Omental fat pad (tissue), 4 donors: ENCODE results near the gene TDRD9. TPM values are rescaled to one million over a fixed set of nuclear protein-coding genes. Genes with fewer than 3 reads are reported as not detected.
A peak's percentile ranks its signal among the peaks of the same experiment; 100 is the strongest.

ENCODE experiments used
- ATAC-seq: fragments of 150-250 bp; one replicate; pipeline ENCODE4 v1.9.1; 2016; ENCODE audit warnings: mild to moderate bottlenecking, moderate library complexity; ENCODE audit not compliant: low FRiP score
- DNase-seq: peaks from one replicate; pipeline ENCODE4 v3.0.0-alpha.2; 2019; ENCODE audit warnings: low spot score
- CTCF ChIP-seq, 3 donors: fragments of 450-650 bp; IDR thresholded peaks; one replicate each; pipeline ENCODE4 v1.5.1; 2016 to 2017; ENCODE audit warnings: antibody characterized with exemption in 3 of 3, mild to moderate bottlenecking in 3 of 3, moderate library complexity in 2 of 3
- total RNA-seq, 4 donors: library from RNA; depleted of rRNA; stranded (reverse); fragments of >200 nt; gene quantifications; one replicate each; pipeline ENCODE4 v1.1.0, GENCODE V29; 2016

Gene TDRD9
- 1 to 10 TPM in 2 of 4 donors, under 1 TPM in 2; 0.28 to 8.0 (median 1.1) TPM for total RNA-seq

- ATAC-seq (no peak), DNase-seq (no peak)
- no peak for TF ChIP-seq CTCF (IDR thresholded peaks at IDR 0.05)
Observed at GRCh38 chr14:103928011-103928890, at the start of gene TDRD9. TDRD9 (plus strand) TSS chr14:103928456; CDS start chr14:103928510, 54 bp downstream.

- no peak for TF ChIP-seq CTCF (IDR thresholded peaks at IDR 0.05)
- ATAC-seq (no peak), DNase-seq (no peak)
Observed at GRCh38 chr14:103879118-103879569, 49.1 kb upstream of the TDRD9 start.

GRCh38 chr14:103879570-103880347 lies 48.5 kb upstream of the TDRD9 start:
- DNase-seq (no peak), ATAC-seq (no peak)
- no peak for TF ChIP-seq CTCF (IDR thresholded peaks at IDR 0.05)

GRCh38 chr14:103880348-103881267 lies 47.6 kb upstream of the TDRD9 start:
- peak; percentile 50 for DNase-seq
- no peak for TF ChIP-seq CTCF (IDR thresholded peaks at IDR 0.05)
- no peak for ATAC-seq

GRCh38 chr14:103881268-103882201 lies 46.7 kb upstream of the TDRD9 start:
- DNase-seq (no peak), ATAC-seq (peak; percentile 30)
- no peak for TF ChIP-seq CTCF (IDR thresholded peaks at IDR 0.05)
